GM19372 (cell line): ENCODE results near the gene TIGD1.

ENCODE experiments used
- ATAC-seq: cut with Tn5 transposase; IDR thresholded peaks from one replicate; pipeline ENCODE4 v1.9.1; 2021; ENCODE audit warnings: mild to moderate bottlenecking, low read depth, moderate library complexity; ENCODE audit not compliant: unreplicated experiment

Gene TIGD1

DNA sequence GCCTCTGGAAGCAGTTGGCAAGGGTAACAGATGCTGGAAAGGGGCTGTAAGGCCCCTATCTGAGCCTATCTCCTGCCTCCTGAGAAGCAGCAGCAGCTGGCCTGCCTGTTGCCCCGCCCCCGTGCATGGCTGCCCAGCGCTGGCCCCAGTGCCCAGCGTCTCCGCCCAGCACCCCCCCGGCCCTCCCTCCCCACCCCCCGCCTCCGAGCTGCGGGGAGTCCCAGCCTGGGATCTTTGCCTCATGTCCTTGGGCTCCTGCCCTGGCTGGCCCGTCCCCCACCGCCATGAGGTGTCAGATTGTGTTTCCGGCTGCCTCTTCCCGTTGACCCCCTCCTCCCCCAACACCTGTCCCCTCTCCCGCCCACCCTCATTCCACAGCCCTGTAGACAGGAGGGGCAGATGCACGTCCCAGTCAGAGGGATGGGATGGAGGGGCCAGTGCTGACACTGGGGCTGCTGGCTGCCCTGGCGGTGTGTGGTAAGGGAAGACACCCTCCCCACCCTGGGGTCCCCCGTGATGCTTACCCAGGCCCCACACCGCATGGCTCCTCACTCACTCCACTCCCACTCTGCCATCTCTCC lies 24.5 kb downstream of the TIGD1 start, which contains the start of gene CHRND:
Gene CHRND, plus strand, starts transcription at position 370 of the 581 bp plus-strand sequence. Its CDS starts 56 bp downstream, at position 426.
- ATAC-seq = no peak

DNA sequence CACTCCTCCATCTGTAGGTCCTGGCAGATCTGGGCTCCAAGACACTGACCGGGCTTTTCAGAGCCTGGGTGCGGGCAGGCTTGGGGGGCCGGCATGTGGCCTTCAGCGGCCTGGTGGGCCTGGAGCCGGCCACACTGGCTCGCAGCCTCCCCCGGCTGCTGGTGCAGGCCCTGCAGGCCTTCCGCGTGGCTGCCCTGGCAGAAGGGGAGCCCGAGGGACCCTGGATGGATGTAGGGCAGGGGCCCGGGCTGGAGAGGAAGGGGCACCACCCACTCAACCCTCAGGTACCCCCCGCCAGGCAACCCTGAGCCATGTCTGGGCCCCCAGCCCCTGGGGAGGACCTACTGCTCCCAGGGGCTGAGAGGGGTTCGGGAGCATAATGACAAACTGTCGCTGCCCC lies 25.2 kb downstream of the TIGD1 start:
- no peak for ATAC-seq

DNA sequence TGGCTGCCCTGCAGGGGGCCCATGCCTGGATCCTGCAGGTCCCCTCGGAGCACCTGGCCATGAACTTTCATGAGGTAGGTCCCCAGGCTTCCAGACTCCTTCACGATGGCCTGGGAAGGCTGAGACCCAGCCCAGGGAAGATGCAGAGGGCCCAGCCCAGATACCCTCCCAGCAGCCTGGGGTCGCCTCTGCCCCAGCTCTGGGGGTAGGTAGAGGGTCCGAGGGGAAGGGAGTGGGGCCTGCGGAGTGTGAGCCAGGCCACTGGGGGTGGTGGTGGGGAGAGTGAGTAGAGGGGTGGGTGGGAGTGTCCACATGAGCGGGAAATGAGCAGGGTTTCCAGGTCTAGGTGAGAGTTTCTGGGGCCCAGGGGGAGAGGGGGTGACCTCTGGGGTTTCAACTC lies 25.6 kb downstream of the TIGD1 start:
- ATAC-seq = no peak

DNA sequence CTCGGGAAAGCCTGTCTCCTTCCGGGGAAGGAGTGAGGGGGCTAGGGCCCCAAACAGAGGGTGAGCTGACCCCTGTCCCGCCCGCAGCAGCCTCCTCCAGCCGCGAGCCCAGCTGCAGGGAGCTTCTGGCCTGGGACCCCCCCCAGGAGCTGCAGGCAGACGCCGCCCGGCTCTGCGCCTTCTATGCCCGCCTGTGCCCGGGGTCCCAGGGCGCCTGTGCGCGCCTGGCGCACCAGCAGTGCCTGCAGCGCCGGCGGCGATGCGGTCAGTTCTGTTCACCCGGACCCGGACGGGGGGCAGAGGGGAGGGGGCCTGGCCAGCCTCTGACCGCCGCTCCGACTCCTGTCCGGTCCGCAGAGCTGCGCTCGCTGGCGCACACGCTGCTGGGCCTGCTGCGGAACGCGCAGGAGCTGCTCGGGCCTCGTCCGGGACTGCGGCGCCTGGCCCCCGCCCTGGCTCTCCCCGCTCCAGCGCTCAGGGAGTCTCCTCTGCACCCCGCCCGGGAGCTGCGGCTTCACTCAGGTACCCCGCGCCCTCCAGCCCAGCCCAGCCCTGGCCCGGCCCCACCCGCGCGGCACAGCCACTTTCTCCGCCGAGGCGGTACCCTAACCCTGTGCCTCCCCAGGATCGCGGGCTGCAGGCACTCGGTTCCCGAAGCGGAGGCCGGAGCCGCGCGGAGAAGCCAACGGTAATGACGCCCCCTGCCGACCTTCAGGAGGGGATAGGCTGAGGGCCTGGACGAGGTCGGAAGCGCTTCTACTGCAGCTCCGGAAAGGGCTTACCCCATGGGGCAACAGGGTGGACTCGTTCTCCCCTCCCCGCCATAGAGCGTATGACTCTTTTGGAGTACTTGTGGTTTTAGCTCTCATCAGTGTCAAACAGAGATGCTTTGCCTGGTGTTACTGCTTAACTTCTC lies 26.4 kb downstream of the TIGD1 start:
- no peak for ATAC-seq

DNA sequence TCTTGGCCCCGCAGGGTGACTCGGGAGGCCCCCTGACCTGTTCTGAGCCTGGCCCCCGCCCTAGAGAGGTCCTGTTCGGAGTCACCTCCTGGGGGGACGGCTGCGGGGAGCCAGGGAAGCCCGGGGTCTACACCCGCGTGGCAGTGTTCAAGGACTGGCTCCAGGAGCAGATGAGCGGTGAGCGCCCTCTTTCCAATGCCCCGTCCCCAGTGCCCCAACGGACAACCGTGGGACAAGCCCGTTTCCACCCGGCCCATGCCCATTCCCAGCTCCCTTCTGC lies 27.0 kb downstream of the TIGD1 start:
- no peak for ATAC-seq

DNA sequence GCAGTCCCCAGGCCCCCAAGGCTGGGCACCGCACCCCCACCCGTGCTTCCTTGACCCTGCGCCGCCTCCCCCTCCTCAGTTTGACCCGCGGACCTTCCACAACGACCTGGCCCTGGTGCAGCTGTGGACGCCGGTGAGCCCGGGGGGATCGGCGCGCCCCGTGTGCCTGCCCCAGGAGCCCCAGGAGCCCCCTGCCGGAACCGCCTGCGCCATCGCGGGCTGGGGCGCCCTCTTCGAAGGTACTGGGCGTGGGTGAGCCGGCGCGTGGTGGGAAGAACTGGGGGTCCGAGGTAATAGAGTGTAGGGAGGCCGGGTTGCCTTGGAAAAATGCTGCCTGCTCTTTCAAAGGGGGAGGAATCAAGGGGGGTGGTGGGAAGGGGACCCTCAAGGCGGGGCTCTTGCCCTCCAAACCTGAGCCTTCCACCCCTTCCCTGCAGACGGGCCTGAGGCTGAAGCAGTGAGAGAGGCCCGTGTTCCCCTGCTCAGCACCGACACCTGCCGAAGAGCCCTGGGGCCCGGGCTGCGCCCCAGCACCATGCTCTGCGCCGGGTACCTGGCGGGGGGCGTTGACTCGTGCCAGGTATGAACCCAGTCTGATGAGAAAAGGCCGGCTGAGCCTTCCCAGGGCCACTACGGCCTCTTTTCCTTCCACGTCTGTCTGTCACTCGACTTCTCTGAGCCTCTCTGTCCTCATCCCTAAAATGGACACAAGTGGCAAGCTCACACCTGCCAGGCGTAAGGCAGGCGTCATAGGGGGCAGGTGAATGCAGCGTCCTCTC lies 27.5 kb downstream of the TIGD1 start:
- no peak for ATAC-seq

DNA sequence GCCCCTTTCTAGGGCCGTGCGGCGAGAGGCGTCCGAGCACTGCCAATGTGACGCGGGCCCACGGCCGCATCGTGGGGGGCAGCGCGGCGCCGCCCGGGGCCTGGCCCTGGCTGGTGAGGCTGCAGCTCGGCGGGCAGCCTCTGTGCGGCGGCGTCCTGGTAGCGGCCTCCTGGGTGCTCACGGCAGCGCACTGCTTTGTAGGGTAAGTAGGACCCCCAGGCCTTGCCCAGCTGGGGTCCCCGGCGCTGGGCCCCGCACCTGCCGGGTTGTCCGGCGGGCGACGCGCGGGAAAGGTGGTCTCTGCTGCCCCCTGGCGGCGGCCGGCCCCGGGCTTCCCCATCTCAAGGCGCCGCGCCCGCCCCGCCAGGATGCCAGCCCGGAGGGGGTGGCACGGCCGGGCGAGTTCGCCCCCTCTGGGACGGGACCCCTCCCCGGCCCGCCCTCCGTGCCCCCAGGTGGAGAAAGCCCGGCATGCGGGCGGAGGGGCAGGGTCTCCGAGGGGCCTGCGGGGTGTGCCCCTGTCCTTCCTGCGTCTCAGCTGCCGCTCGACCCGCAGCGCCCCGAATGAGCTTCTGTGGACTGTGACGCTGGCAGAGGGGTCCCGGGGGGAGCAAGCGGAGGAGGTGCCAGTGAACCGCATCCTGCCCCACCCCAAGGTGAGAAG lies 28.3 kb downstream of the TIGD1 start:
- no peak for ATAC-seq

DNA sequence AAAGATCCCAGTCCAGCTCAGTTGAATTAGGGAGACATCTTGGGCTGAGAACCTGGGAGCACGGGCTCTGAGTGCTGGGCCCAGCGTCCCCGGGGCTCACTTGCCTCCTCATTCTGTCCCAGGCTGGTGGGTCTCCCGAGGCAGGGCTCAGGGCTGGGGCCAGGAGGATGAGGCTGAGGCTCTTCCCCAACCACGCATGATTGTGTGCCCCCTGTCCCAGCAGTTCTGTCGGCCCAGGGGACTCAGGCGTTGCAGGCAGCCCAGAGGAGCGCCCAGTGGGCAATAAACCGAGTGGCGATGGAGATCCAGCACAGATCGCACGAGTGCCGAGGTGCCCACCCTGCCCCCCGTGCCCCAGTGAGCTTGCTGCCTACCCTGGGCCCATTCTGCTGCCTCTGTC lies 29.3 kb downstream of the TIGD1 start:
- ATAC-seq = no peak

DNA sequence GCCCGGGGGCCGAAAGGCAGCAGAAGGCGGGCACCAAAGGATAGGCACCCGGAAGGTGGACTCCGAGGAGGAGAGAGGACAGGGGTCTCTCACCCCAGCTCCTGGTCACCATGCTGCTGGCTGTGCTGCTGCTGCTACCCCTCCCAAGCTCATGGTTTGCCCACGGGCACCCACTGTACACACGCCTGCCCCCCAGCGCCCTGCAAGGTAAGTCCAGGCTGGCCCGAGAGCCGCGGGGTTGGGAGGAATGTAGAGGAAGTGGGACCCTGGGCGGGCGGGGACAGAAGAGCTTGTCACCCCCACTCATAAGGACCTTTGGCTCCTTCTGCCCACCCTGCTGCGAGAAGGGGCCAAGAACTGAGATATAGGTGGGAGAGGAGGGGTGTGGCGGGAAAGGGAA lies 29.9 kb downstream of the TIGD1 start:
- ATAC-seq = no peak

DNA sequence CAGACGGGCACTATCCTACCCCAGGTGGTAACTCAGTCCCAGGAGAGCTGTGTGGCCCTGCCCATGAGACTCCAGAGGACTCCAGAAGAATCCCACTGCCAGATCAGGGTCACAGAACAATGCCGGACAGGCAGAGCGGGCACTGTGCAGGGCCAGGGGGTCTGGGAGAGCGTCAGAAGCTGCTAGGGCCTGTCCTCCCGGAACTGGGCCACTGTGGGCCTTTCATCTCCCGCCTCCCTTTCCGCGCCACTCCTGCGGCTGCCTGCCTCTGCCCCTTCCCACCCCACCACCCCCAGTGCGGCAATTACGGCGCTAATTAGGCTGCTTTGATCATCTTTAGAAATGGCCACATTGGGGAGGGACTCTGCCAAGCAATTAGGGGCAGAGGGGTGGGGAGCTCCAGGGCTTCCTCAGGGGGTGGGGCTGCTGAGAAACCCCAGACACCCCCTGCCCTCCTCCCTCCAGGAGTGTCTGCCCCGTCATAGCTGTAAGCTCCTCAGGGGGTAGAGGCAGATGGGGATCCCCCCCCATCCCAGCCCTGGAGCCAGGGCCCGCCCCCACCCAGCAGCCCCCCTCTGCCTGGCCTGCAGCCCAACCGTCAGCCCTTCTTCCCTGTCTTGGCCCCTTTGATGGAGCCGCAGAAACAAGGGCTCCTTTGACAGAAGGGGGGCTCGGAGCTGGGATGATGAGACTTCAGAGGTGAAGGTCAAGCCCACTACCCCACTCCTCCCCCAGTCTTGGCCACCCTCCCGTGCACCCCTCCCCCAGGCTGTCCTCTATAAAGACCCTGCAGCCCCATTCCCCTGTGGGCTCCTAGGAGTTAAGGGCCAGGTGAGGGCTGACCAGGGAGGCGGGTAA lies 30.5 kb downstream of the TIGD1 start, which contains the start of gene PRSS56:
Gene PRSS56, plus strand, starts transcription at position 808 of the 858 bp plus-strand sequence. CDS start 211 bp downstream, outside the sequence.
- ATAC-seq = no peak

DNA sequence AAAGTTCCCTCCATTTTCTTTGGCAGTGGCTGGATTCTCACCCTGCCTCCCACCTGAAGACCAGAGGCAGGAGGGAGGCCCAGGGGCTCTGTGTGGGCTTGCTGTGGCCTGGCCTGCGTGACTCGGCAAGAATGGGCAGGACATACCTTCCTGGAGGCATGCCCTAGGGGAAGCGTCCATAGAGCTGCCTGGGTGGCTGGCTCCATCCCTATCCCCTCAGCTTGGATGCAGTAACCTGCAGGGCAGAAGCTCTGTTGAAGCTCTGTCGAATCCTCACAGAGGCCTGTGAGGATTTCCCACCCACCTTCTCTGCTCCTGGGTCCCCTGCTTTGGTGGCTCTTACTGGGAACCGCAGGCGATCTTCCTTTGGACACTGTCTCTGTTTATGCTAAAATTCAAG lies 31.5 kb downstream of the TIGD1 start:
- ATAC-seq = no peak

DNA sequence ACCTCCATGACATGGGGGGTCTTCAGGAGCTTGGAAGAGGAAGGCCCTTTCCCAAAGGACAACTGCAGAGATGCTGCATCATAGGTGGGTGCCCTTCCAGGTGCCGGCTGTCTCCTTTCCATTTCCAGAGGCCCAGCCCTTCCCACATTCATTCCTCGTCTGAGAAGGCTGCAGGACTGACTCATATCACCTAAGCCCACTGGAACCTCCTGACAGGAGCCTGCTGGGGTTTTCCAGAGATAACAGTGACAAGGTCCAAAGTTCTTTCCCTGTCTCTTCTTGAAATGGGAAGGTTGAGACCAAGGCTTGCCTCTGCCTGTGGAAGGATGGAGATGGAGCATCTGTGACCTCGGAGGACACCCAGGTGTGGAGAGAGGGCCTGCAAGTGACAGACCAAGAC lies 33.8 kb downstream of the TIGD1 start:
- no peak for ATAC-seq

DNA sequence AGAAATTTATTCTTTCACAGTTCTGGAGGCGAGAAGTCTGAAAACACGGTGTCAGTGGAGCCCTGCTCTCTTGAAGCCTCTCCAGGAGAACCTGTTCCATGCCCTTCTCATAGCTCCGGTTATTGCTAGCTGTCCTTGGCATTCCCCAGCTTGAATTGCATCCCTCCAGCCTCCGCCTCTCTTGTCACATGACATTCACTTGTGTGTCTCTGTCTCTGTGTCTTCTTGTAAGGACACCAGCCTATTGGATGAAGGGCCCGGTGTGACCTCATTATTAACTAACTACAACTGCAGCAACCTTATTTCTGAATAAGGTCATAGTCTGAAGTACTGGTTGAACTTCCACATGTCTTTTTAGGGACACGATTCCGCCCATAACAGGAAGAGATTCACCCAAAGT lies 34.7 kb downstream of the TIGD1 start:
- ATAC-seq = no peak

DNA sequence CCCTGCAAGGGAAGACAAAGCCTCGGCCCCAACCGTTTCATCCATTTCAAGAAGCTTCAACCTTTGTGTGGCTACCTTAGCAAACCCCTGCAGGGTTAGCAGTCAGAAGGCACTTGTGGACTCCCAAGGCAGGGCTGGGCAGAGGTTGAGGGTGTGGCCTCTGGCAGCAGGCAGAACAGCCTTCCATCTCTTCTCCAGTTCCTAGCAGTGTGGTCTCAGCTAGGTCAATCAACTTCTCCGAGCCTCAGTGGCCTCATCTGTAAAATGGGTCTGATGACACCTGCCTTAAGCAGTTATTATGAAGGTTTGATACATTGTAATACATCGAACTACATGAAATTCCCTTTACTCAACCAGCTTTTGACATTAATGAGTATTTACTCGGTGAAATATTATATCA lies 37.0 kb downstream of the TIGD1 start:
- no peak for ATAC-seq

DNA sequence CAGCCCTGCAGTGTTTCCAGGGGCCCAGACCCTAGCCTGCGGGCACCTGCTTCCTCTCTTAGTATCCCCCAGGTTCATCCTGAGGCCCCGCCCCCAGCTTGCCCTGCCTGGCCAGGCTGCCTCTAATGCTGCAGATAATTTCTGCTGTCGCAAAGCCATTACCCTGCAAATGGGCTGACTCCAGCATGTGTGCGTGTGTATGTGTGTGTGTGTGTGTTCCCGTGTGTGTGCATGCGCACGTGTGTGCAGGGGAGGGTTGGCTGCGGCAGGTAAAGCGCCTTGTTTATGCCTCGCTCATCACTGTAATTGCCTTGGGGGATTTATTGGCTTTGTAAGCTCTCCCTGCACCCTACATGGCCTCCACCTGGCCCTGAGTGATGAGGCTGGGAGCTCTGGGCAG lies 37.8 kb downstream of the TIGD1 start:
- no peak for ATAC-seq

DNA sequence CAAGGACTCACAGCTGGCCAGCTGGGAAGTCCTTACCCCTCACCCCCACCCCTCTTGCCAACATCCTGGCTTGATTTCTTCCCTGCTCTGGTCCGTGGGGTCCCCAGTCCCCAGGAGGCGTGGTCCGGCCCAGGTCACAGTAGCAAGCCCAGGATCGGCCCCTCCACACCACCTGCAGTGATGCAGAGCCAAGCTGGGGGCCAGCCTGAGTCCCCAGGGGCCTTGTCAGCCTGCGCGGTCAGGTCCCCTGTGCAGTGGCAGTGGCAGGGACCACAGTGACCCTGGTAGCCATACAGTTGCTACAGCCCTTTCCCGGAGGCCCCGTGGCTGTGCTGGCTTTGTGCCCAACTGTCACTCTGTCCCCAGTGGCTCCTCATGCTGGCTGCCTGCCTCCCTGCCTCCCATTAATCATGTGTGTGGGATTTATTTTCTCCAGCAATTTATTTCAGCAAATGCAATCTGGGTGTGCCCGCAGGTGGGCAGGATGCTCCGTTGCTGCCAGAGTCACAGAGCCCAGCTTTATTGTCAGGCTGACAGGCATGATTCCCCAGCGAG lies 38.9 kb downstream of the TIGD1 start:
- ATAC-seq = no peak

DNA sequence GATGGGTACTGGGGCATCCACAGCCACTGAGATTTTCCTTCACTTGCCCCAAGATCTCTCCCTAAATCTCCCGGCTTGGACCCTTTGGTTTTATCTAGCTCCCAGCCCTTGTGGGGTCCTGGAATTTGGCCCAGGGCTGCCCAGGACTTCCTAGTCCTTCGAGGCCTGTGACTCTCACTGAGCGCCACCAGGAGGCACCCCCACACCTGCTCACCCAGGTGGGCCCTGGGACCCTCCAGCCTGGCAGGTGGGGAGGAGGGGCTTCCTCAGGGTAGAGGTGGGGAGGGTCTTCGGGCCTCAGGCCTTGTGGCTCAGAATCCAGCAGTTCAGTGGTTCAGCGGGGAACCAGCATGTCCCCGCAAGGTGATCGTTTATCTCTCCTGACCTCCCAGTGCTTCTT lies 42.1 kb downstream of the TIGD1 start:
- no peak for ATAC-seq

DNA sequence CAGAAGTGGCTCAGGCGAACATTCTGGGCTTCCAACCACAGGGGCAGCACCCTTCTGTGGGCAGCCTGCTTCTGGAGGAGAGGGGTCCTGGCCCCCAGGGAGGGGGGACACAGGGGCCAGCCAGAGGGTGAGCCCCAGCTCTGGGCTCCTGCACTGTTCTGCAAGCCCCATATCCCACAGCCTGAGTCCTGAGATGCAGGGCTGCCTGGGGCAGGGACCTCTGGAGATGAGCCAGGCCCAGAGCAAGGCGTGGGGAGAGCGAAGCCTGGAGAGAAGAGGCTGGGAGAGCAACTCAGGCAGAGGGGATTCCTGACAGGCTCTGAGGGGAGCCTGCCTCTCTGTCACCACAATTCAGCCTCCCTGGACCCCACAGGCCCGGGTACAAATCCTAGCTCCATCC lies 43.6 kb downstream of the TIGD1 start:
- no peak for ATAC-seq

DNA sequence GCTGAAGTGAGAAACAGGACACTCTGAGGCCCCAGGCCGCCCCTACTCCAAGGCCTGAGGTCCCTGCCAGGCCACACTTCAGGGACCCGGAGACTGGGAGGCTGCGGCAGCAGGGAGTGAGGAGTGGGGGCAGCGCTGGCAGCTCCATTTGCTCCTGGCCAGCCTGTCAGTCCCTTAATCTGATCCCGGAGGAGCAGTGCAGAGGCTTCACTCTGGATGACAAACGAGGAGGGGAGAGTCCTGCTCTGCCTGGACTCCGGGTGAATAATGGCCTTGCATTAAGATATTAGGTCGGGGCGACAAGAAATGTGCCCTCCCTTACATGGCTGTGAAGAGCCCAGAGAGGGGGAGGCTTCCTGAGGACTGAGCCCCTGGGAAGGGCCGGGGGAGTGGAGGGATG lies 44.5 kb downstream of the TIGD1 start:
- no peak for ATAC-seq

DNA sequence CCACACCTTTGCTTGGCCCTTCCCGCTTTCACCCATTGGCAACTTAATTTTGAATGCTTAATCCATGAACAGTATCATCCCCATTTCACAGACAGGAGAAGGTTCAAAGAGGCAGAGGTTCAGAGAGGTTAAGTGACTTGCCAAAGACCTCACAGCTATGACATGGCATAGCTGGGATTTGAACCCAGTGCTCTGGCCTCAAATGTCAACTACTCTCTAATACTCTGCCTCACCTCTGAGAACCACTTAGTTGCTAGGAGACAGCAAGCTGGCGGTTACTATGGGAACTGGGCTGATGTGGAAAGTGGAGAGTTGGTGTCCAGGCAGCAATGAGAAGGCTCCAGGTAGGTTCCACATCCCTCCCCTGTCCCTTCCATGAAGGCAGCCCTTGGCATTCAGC lies 45.9 kb downstream of the TIGD1 start:
- no peak for ATAC-seq
